KG1 (cell line): Measurements from ENCODE around the gene NFKB1.

Experiments
- DNase-seq: peaks from one replicate; lab custom pipeline; 2025; lab: John Stamatoyannopoulos, UW

Gene NFKB1

DNA sequence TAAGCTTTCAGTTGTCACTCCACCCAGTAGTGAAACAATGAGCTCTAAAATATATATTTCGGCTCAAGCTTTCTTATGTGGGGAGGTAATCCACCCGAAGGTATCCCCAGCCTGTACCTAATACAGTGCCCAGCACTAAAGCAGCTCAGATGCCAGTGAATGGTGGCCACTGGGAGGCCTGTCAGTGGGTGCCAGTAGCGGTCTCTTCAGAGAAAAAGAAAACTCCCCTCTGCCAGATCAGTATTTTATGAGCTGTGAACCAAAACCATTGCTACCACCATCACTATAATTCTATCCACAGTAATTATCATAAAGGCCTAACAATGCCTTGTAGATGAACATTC lies 835 bp upstream of the NFKB1 start:
- no peak for DNase-seq

- no peak for DNase-seq
These were observed 213 bp downstream of the NFKB1 start for GRCh38 chr4:102501447-102501696.

GRCh38 chr4:102502543-102502818 lies 1.3 kb downstream of the NFKB1 start:
- no peak for DNase-seq

DNA sequence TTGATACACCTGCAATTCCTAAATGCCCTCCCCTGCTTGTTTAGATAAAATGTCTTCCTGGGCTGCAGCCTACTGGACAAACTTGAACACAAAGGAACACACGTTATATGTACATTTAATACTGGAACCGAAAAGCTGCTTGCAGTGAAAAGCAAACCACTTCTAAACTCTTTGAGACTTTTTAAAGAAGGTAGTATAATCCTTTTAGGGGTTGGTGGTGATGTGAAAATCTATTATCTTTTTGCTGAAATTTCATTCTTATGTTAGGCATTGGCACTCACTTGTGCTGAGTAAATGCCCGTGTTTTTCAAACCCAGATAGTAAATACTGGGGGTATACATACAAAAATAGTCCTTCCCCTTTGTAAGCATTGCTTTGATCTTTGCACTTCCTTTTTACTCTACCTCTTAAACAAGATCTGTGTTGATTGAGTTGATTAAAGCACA lies 2.2 kb downstream of the NFKB1 start:
- DNase-seq, result no peak

DNA sequence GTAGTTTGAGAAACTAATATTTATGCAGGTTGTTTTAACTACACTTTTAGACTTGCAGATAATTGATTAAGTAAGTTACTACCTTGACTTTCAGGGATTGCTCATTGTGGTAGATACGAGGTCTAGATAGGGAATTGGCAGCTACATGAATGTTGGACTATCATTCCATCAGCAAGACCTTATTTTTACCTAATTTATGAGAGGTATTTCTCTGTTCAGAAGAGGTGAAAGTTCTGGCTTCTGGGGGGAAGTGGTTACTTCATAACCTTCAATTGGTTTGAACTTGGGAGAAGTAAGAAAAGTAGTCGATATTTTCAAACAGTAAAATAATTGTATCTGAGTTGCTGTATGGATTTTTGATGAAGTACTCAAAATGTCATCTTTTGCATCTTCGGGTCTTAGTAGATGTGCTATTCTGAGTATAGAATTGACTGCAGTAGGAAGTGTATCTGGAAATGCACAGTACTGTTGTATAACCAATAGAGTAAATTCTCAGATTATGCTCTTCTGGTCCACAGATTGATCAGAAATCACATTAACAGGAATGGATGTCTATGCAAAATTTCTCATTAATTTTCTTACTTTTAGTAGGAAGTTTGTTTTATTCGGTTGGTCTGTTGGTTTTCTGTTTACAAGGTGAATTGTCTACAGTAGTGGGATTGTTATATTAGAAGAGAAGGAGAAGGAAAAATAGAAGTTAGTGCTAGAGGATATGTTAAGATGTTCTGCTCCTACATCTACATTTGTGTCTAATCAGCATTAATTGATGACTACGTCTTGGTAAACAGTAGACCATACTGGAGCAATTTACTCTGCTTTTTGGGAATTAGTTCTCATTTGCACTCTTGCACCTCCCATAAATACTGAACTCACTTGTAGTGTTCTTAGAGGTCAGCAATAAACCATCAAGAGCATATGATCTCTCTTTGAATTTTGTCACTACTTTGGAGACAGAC lies 3.0 kb downstream of the NFKB1 start:
- no peak for DNase-seq

GRCh38 chr4:102504941-102505340 lies 3.8 kb downstream of the NFKB1 start:
- DNase-seq, result no peak

- DNase-seq, result no peak
These were observed 4.5 kb downstream of the NFKB1 start for GRCh38 chr4:102505708-102506107.

- no peak for DNase-seq
These were observed 5.4 kb downstream of the NFKB1 start for GRCh38 chr4:102506523-102506922.

- DNase-seq, result no peak
These were observed 10.9 kb downstream of the NFKB1 start for GRCh38 chr4:102511830-102512605.

GRCh38 chr4:102514298-102514964 lies 13.3 kb downstream of the NFKB1 start:
- no peak for DNase-seq

GRCh38 chr4:102517753-102518152 lies 16.6 kb downstream of the NFKB1 start:
- no peak for DNase-seq

GRCh38 chr4:102518703-102519131 lies 17.6 kb downstream of the NFKB1 start:
- no peak for DNase-seq

DNA sequence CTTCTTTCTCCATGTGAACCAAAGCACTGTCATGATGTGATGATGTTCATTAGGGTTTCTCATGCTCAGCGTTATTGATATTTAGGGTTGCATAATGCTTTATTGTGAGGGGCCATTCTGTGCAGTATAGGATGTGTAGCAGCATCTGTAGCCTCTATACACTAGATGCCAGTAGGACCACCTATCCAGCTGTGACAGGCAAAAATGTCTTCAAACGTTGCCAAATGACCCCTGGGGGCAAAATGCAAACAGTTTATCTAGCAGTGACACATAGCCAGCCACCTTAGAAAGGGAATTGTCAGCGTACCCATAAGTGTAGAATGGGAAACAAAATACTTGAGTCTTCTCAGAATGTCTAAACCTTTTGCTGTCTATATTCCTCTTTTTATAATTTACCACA lies 18.8 kb downstream of the NFKB1 start:
- DNase-seq, result no peak

DNA sequence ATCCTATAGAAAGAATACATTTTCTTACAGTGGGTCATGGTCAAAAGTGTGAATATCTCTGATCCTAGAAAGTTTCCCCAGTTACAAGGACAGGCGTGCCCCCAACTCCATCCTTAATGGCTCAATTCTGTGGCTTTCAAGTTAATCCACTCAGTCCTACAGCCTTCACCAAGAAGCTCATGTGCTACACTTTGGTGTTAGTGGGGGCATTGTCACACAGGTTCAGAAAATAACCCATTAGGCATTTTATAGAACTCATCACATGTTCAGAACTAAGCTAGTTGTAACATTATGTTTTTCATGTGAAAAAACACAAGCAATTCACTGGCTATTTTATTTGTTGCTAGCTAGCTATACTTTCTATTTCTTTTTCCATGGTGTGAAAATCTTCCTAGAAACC lies 20.4 kb downstream of the NFKB1 start:
- DNase-seq, result no peak

DNA sequence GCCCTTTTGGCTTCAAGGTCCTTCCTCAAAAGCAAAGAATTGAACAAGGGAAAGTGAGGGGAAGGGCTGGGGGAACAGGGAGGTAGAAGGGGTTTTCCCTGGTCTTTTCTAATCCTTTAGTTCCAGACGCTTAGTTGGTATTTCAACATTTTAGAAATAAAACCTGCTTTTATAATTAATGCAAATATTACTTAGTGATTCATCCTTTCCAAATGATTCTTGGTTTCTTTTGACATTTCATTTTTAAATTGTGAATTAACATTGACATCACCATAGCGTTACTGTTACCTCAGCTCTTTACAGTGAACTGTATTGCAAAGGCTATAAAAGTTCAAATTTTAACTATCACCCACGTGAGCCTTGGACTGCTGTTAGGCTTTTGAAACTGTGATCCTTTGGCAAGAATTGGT lies 20.9 kb downstream of the NFKB1 start:
- DNase-seq, result no peak

DNA sequence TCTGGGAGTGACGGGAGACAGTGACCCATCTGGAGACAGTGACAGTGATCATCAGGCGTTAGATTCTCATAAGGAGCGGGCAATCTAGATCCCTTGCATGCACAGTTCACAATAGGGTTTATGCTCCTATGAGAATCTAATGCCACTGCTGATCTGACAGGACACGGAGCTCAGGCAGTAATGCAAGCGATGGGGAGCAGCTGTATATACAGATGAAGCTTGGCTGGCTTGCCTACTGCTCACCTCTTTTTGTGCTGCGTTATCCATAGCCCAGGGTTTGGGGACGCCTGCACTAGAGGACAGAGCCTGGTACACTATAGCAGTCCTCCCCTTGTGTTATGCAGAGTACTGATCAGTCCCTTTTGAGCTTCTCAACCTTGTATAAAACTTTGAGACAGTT lies 23.5 kb downstream of the NFKB1 start:
- no peak for DNase-seq

- DNase-seq, result no peak
These were observed 23.9 kb downstream of the NFKB1 start for GRCh38 chr4:102525097-102525496.

GRCh38 chr4:102525504-102525903 lies 24.3 kb downstream of the NFKB1 start:
- DNase-seq, result no peak

GRCh38 chr4:102526532-102526931 lies 25.4 kb downstream of the NFKB1 start:
- DNase-seq, result no peak

DNA sequence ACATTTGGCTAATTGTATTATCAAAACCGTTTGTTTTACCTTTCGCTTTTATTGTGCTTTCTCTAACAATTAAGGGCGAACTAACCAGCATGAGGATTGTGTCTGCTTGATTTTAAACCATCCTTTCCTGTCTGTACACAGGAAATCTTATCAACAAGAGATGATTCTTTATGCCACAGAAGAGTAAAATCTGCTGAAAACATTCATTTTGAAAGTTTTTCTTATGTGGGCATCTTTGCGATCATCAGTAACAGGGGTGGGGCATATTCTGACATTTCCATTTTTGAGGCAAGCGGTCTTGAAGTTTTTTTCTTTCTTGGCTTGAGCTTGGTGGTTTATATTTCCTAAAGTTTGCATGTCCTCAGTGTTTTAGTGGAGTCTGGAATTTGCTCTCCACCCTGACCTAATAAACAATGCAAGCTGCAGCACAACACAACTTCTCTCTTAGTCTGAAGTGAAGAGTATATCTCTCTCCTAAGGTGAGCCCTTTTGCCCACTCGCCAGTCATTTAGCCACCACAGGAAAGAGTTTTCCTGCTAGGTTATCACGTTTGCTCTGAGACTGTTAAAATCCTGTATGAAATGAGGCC lies 26.6 kb downstream of the NFKB1 start:
- DNase-seq, result no peak

GRCh38 chr4:102529977-102530376 lies 28.8 kb downstream of the NFKB1 start:
- DNase-seq, result no peak

- DNase-seq, result no peak
These were observed 29.8 kb downstream of the NFKB1 start for GRCh38 chr4:102530986-102531385.

GRCh38 chr4:102531462-102531861 lies 30.3 kb downstream of the NFKB1 start:
- DNase-seq, result no peak
